H9 (cell line): ENCODE measurements around the gene SPTAN1. TPM values are rescaled to one million over a fixed set of nuclear protein-coding genes. Genes with fewer than 3 reads are reported as not detected.

Source experiments
- DNase-seq: peaks from one replicate; pipeline ENCODE4 v3.0.0-alpha.2; 2017
- H2AFZ ChIP-seq: one replicate; pipeline ENCODE4 v1.6.1; 2013; ENCODE audit warnings: mild to moderate bottlenecking, low read length, control low read depth, moderate library complexity
- H2AK5ac ChIP-seq: 2 replicates; pipeline ENCODE4 v1.6.1; 2013; ENCODE audit warnings: low read length, control low read depth, mixed read lengths; ENCODE audit not compliant: insufficient read length
- H2BK120ac ChIP-seq: one replicate; pipeline ENCODE4 v1.6.1; 2013; ENCODE audit warnings: low read depth, mild to moderate bottlenecking, low read length, control low read depth, inconsistent platforms; ENCODE audit not compliant: poor library complexity, severe bottlenecking
- H2BK12ac ChIP-seq: 2 replicates; pipeline ENCODE4 v1.6.1; 2013; ENCODE audit warnings: low read length, control low read depth, mixed read lengths, low read depth; ENCODE audit not compliant: insufficient read length
- H2BK15ac ChIP-seq: 2 replicates; pipeline ENCODE4 v1.6.1; 2013; ENCODE audit warnings: low read depth, low read length, control low read depth
- H2BK20ac ChIP-seq: one replicate; pipeline ENCODE4 v1.6.1; 2013; ENCODE audit warnings: low read depth, mild to moderate bottlenecking, low read length, control low read depth, inconsistent platforms; ENCODE audit not compliant: poor library complexity, severe bottlenecking
- H2BK5ac ChIP-seq: 2 replicates; pipeline ENCODE4 v1.6.1; 2013; ENCODE audit warnings: low read length, control low read depth, mixed read lengths; ENCODE audit not compliant: insufficient read length
- H3K14ac ChIP-seq: 2 replicates; pipeline ENCODE4 v1.6.1; 2013; ENCODE audit warnings: low read length, control low read depth; ENCODE audit not compliant: insufficient read depth
- H3K18ac ChIP-seq: 2 replicates; pipeline ENCODE4 v1.6.1; 2013; ENCODE audit warnings: low read depth, mild to moderate bottlenecking, mixed read lengths, low read length, control low read depth; ENCODE audit not compliant: insufficient read length
- H3K23ac ChIP-seq: 2 replicates; pipeline ENCODE4 v1.6.1; 2013; ENCODE audit warnings: low read length, control low read depth, mixed read lengths, low read depth; ENCODE audit not compliant: insufficient read length
- H3K23me2 ChIP-seq: 2 replicates; pipeline ENCODE4 v1.6.1; 2013; ENCODE audit warnings: low read depth, mild to moderate bottlenecking, mixed read lengths, low read length, control low read depth; ENCODE audit not compliant: insufficient read length, poor library complexity, severe bottlenecking
- H3K27ac ChIP-seq: 2 replicates; pipeline ENCODE4 v1.5.1; 2013; ENCODE audit warnings: low read length, control low read depth, mixed read lengths, low read depth; ENCODE audit not compliant: insufficient read length
- H3K27me3 ChIP-seq: 2 replicates; pipeline ENCODE4 v1.6.1; 2013; ENCODE audit warnings: low read length, control low read depth, inconsistent platforms; ENCODE audit not compliant: insufficient read depth
- H3K4ac ChIP-seq: 2 replicates; pipeline ENCODE4 v1.6.1; 2013; ENCODE audit warnings: low read depth, mild to moderate bottlenecking, control low read depth, inconsistent platforms, low read length, moderate library complexity
- H3K4me1 ChIP-seq: 2 replicates; pipeline ENCODE4 v1.6.1; 2013; ENCODE audit warnings: low read length, control low read depth, inconsistent platforms; ENCODE audit not compliant: insufficient read depth
- H3K4me2 ChIP-seq: 2 replicates; pipeline ENCODE4 v1.6.1; 2013; ENCODE audit warnings: low read length, control low read depth, mixed read lengths; ENCODE audit not compliant: insufficient read length, insufficient read depth
- H3K56ac ChIP-seq: 2 replicates; pipeline ENCODE4 v1.6.1; 2013; ENCODE audit warnings: low read depth, mild to moderate bottlenecking, mixed read lengths, low read length, control low read depth; ENCODE audit not compliant: insufficient read length
- H3K79me1 ChIP-seq: 2 replicates; pipeline ENCODE4 v1.6.1; 2013; ENCODE audit warnings: low read depth, mild to moderate bottlenecking, moderate library complexity, low read length, control low read depth, inconsistent platforms; ENCODE audit not compliant: insufficient read depth, poor library complexity, severe bottlenecking
- H3K79me2 ChIP-seq: 2 replicates; pipeline ENCODE4 v1.6.1; 2013; ENCODE audit warnings: low read length, control low read depth, inconsistent platforms; ENCODE audit not compliant: insufficient read depth
- H3K9ac ChIP-seq: 2 replicates; pipeline ENCODE4 v1.6.1; 2013; ENCODE audit warnings: low read length, control low read depth, mixed read lengths; ENCODE audit not compliant: insufficient read length; ENCODE audit errors: extremely low read depth
- H3K9me3 ChIP-seq: one replicate; pipeline ENCODE4 v1.6.1; 2013; ENCODE audit warnings: low read depth, low read length, inconsistent platforms; ENCODE audit not compliant: control insufficient read depth
- H3T11ph ChIP-seq: one replicate; pipeline ENCODE4 v1.6.1; 2013; ENCODE audit warnings: mild to moderate bottlenecking, low read length, control low read depth, inconsistent platforms
- H4K20me1 ChIP-seq: one replicate; pipeline ENCODE4 v1.6.1; 2013; ENCODE audit not compliant: control insufficient read depth, insufficient read length, insufficient read depth
- H4K5ac ChIP-seq: 2 replicates; pipeline ENCODE4 v1.6.1; 2013; ENCODE audit warnings: low read depth, mild to moderate bottlenecking, mixed read lengths, low read length, control low read depth; ENCODE audit not compliant: insufficient read length
- H4K8ac ChIP-seq: replicated peaks from 2 replicates; pipeline ENCODE4 v1.6.1; 2013; ENCODE audit warnings: low read length, control low read depth, mixed read lengths, low read depth; ENCODE audit not compliant: insufficient read length
- H4K91ac ChIP-seq: 2 replicates; pipeline ENCODE4 v1.6.1; 2013; ENCODE audit warnings: low read depth, mild to moderate bottlenecking, moderate library complexity, mixed read lengths, low read length, control low read depth; ENCODE audit not compliant: insufficient read length
- H3K27ac Mint-ChIP-seq, 3 experiments: 2 replicates in 2 of 3; 3 replicates in 1 of 3; pipeline ENCODE4 v1.8.0; 2020 to 2021; ENCODE audit warnings: mixed read lengths in 3 of 3, mild to moderate bottlenecking in 1 of 3, moderate library complexity in 1 of 3
- H3K27me3 Mint-ChIP-seq: 2 replicates; pipeline ENCODE4 v1.8.0; 2021; ENCODE audit warnings: low read depth, mild to moderate bottlenecking, moderate library complexity, mixed read lengths
- H3K36me3 Mint-ChIP-seq, 3 experiments: 2 replicates in 2 of 3; 3 replicates in 1 of 3; pipeline ENCODE4 v1.8.0; 2020 to 2021; ENCODE audit warnings: low read depth in 3 of 3, mixed read lengths in 3 of 3; ENCODE audit not compliant: insufficient read depth in 1 of 3
- H3K4me1 Mint-ChIP-seq, 2 experiments: 2 replicates each; pipeline ENCODE4 v1.8.0; 2020; ENCODE audit warnings: mixed read lengths in 2 of 2
- H3K4me3 Mint-ChIP-seq, 2 experiments: 2 replicates in 1 of 2; 3 replicates in 1 of 2; pipeline ENCODE4 v1.8.0; 2020 to 2021; ENCODE audit warnings: mild to moderate bottlenecking in 2 of 2, mixed read lengths in 2 of 2, moderate library complexity in 1 of 2
- H3K9me3 Mint-ChIP-seq, 2 experiments: 2 replicates in 1 of 2; 3 replicates in 1 of 2; pipeline ENCODE4 v1.8.0; 2020; ENCODE audit warnings: mild to moderate bottlenecking in 2 of 2, mixed read lengths in 2 of 2, moderate library complexity in 1 of 2
- CTCF ChIP-seq: fragments of 200-600 bp; sonication (generic); conservative IDR thresholded peaks from 3 replicates; pipeline ENCODE4 v1.8.0; 2021; ENCODE audit warnings: antibody characterized with exemption, mild to moderate bottlenecking
- WGBS: extraction: QIAGEN DNeasy Blood & Tissue Kit; methylation state at CpG from one replicate; pipeline ENCODE4 v1.1.7; 2013; ENCODE audit warnings: missing lambda C conversion rate, low lambda C conversion rate, mixed read lengths; ENCODE audit not compliant: insufficient read length; ENCODE audit errors: extremely low coverage; 5-methylcytosine and 5-hydroxymethylcytosine counted together
- total RNA-seq: library from RNA; stranded (reverse); gene quantifications from 2 replicates; pipeline ENCODE4 v1.2.1, GENCODE V29; 2021

SPTAN1 gene
- total RNA-seq, 1 experiment from 2014 or later: 213 TPM

GRCh38 chr9:128619127-128619526 is 66.7 kb downstream of the SPTAN1 start:
- Histone ChIP-seq H2BK12ac (no peak overlapping the region), H3T11ph (no peak overlapping the region), H3K4me2 (no peak overlapping the region), H2AK5ac (no peak overlapping the region), H3K27ac (no peak overlapping the region), H3K23me2 (no peaks in the 10 kb centered on the region), H3K9me3 (no peaks in the 10 kb centered on the region), H3K27me3 (no peaks in the 10 kb centered on the region), H3K56ac (no peak overlapping the region), H3K14ac (no peak overlapping the region), H3K4ac (no peak overlapping the region), H2BK20ac (no peak overlapping the region), H2BK5ac (no peak overlapping the region), H3K79me2 (no peaks in the 10 kb centered on the region), H2BK15ac (no peak overlapping the region), H4K8ac (no peak overlapping the region), H2BK120ac (no peak overlapping the region), H3K18ac (no peak overlapping the region), H4K91ac (no peak overlapping the region), H3K4me1 (no peaks in the 10 kb centered on the region), H4K20me1 (no peaks in the 10 kb centered on the region), H3K23ac (no peak overlapping the region), H3K9ac (no peak overlapping the region), H4K5ac (no peak overlapping the region), H3K79me1 (no peaks in the 10 kb centered on the region), H2AFZ (no peak overlapping the region)
- no CpG with 5 or more reads among the region's 6 CpGs for WGBS
- no peak for DNase-seq
- no peak for TF ChIP-seq CTCF
- H3K9me3 Mint-ChIP-seq: no peaks in the 10 kb centered on the region
- no peak overlapping the region for H3K4me3 Mint-ChIP-seq
- H3K36me3 Mint-ChIP-seq: peaks cover 33 to 84% (median 72%) of the 10 kb centered on the region in 3 experiments
- H3K27ac Mint-ChIP-seq: no peak overlapping the region; a peak in 1 of 7 replicates
- no peaks in the 10 kb centered on the region for H3K27me3 Mint-ChIP-seq
- no peaks in the 10 kb centered on the region for H3K4me1 Mint-ChIP-seq
